Effector CD8-positive, alpha-beta T cell (primary cell): ENCODE measurements around the gene GOLGA6B.
"Not testable (repeated sequence)": the region's sequence is repeated elsewhere in the genome, so short reads cannot be mapped to it uniquely, and the experiment has no call there.

Experiments used
- DNase-seq: peaks from one replicate; lab custom pipeline; 2025; lab: John Stamatoyannopoulos, UW

The GOLGA6B gene

GRCh38 chr15:72663931-72664330, 9.4 kb downstream of the GOLGA6B start:
- not testable (repeated sequence) for DNase-seq

DNA sequence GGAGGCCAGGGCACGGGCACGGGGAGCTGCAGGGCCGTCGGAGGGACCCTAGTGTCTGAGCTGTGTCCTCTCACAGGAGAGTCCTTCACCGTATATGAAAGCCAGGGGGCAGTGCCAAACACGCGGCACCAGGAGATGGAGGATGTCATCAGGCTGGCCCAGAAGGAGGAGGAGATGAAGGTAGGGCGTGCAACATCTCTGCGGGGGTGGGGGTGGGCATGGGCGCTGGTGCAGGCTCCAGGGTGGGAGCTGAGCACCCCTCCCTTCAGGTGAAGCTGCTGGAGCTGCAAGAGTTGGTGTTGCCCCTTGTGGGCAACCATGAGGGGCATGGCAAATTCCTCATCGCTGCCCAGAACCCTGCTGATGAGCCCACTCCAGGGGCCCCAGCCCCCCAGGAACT, 11.2 kb downstream of the GOLGA6B start:
- not testable (repeated sequence) for DNase-seq

DNA sequence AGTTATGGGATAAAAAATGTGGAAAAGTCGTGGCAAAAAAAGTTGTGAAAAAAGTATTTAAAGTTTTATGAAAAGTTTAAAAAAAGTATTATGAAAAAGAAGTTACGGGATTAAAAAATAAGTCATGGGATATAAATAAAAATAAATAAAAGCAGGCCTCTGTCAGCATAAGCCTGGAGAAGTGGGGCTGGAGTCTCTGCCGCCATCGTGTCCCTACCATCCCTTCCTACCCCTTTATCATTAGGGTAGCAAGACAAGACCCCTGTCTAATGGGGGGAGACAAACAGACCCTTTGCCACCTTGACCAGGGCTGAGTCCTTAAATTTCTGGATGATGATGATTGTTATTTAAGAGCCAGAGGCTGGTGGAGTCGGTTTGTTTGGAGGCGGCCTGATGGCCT, 15.3 kb downstream of the GOLGA6B start:
- not testable (repeated sequence) for DNase-seq

DNA sequence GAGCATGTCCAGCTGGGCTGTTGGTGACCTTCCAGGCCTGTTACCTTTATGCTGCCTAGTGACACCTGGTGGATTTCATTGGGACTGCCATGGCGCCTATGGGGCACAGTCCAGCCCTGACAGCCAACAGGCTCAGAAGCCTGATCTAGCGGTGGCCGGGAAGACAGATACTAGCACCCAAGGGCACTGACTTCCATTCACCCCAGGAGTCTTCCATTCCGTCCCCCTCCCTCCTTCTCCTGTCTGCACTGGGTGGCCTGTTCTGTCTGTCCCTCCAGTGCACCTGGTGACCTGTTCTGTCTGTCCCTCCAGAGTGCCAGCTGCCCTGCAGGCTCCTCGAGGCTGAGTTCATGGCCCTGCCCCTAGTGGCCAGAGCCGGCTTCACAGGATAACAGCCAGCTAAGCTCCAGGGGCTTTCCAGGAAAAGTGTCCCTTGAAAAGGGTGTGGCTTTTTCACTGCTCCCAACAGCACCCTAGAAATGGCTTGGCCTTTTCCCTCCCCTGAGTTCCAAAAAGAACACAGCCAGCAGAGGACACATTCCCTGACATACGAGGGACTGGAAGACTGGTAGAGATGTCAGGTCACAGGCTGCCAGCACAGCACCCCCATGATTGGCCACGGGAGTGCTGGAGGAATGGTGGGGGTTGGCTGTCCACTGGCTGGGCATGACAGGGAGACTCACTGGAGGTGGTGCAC, 16.3 kb downstream of the GOLGA6B start:
- not testable (repeated sequence) for DNase-seq

DNA sequence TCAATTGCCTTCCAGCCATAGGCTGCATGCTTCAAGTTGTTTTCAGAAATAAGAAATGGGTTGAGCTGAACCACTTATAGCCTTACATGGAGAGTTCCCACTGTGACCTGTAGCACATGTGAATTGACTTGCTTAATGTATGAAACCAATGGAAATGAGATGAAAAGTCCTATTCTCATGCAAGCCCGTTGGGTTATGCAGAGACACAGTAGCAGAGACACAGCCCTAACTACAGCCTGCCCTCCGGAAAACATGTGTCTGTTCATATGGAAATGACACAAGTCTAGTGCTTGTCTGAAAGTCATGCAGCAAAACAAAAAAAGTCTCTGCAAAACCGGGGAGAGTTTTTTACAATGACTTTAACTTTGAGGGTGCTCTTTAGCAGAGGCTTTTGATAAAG, 17.0 kb downstream of the GOLGA6B start:
- no peak for DNase-seq

- DNase-seq = no peak
These were observed 22.3 kb downstream of the GOLGA6B start for GRCh38 chr15:72676838-72677237.

GRCh38 chr15:72680931-72681330, 26.4 kb downstream of the GOLGA6B start:
- DNase-seq = no peak

GRCh38 chr15:72682772-72683171, 28.3 kb downstream of the GOLGA6B start:
- no peak for DNase-seq

GRCh38 chr15:72685301-72685924, 30.9 kb downstream of the GOLGA6B start:
- DNase-seq = no peak

DNA sequence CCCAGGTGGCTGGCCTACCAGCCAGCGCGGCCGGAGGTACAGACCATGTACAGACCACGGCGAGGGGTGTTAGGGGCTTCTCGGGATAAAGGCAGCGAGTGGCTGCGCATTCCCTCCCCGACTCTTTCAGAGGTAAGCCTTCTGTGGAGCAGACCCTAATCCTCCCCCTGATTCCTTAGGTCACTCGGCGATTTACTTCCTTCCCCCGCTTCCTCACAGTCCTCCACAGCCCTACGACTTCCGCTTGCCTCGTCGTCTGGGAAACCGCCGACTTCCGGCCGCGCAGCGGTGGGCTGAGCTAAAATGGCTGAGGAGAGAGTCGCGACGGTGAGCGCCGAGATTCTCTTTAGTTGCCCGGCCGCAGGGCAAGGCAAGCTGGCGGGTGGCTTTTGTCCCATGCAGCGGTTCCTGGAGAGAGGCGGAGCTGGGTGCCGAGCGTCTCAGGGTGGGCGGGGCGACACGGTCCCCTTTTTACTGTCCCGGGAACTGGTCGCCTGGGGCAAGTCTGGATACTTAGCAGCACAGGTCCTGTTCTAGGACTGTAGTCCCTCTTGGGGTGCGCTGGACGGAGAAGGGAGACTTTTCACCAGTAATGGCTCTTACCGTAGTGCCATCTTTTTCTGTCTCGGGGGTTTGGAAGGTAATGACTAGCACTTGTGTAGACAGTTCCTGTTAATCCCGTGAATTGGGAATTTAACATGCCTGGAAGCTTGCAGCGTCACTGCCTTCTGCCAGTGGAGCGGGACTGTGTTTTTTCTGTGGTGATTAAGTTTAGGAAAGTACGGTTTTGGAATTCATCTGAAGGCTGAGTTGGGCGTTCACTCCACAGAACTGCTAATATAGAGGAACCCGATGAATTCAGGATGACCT, 31.7 kb downstream of the GOLGA6B start, which contains the start of the genes BBS4 and HIGD2B:
TSS of gene BBS4 (plus strand) at position 283 of the 870 bp plus-strand sequence. CDS start at position 304, 21 bp downstream.
TSS of gene HIGD2B (minus strand) at position 258 of the 870 bp plus-strand sequence. CDS start 9,808 bp downstream, outside the sequence.
- no peak for DNase-seq

- DNase-seq = no peak
These were observed 34.2 kb downstream of the GOLGA6B start for GRCh38 chr15:72688697-72689096.

GRCh38 chr15:72690938-72691337, 36.4 kb downstream of the GOLGA6B start:
- DNase-seq = no peak

DNA sequence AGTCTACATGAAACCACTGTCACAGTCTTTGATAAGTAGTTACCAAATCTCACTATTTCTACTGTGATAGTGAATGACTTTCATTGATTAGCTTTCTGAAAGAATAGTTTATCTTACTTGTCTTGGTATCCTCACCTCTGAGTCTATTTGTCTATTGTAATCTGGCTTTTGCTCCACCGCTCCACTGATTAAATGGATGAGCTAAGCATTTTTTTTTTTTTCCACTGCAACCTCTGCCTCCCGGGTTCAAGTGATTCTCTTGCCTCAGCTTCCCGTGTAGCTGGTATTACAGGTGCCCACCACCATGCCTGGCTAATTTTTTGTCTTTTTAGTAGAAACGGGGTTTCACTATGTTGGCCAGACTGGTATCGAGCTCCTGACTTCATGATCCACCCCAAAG, 44.4 kb downstream of the GOLGA6B start:
- no peak for DNase-seq

DNA sequence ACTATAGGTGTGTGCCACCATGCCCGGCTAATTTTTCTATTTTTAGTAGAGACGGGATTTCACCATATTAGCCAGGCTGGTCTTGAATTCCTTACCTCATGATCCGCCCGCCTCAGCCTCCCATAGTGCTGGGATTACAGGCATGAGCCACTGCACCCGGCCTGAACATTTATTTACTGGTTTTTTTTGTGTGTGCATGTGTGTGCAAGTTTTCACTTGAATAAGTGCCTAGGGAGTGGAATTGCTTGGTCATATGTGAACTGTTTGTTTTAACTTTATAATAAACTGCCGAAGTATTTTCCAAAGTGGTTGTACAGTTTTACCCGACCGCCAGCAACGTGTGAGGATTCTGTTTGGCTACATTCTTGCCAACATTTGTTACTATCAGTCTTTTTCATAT, 45.6 kb downstream of the GOLGA6B start:
- no peak for DNase-seq

DNA sequence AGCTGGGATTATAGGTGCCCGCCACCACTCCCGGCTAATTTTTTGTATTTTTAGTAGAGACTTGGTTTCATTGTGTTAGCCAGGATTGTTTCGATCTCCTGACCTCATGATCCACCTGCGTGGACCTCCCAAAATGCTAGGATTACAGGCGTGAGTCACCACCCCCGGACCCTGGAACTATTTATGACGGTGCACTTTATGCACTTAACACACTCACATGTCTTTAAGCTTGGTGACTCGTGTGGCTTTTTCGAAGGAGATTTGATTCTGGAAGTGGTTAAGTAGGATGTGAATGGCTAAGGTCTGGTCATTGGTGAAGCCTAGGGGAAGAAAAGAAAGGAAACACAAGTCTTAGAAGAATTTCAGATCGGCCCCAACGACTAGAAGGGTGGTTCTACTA, 51.8 kb downstream of the GOLGA6B start:
- DNase-seq = no peak

- DNase-seq = not testable (repeated sequence)
These were observed 54.2 kb downstream of the GOLGA6B start for GRCh38 chr15:72708551-72709303.
